BE2C (cell line): Measurements from ENCODE around the gene SSH3.

Experiments used
- DNase-seq: peaks from one replicate; pipeline ENCODE4 v3.0.0-alpha.2; 2020
- H3K27me3 ChIP-seq: fragments of 250-450 bp; sonication (Bioruptor Pico); 2 replicates; pipeline ENCODE4 v1.5.1; 2020; ENCODE audit warnings: mild to moderate bottlenecking
- H3K36me3 ChIP-seq: fragments of 250-450 bp; sonication (Bioruptor Pico); 2 replicates; pipeline ENCODE4 v1.5.1; 2020; ENCODE audit warnings: mild to moderate bottlenecking
- H3K4me1 ChIP-seq: fragments of 250-450 bp; sonication (Bioruptor Pico); 2 replicates; pipeline ENCODE4 v1.5.1; 2020
- H3K4me3 ChIP-seq: 2 replicates; pipeline ENCODE4 v1.5.1; 2011; ENCODE audit warnings: low read depth, low read length
- H3K9me3 ChIP-seq: fragments of 250-450 bp; sonication (Bioruptor Pico); 2 replicates; pipeline ENCODE4 v1.5.1; 2020
- CTCF ChIP-seq: IDR thresholded peaks from 2 replicates; pipeline ENCODE4 v1.5.1; 2012; ENCODE audit warnings: mild to moderate bottlenecking, low read depth, low read length

SSH3 gene

DNA sequence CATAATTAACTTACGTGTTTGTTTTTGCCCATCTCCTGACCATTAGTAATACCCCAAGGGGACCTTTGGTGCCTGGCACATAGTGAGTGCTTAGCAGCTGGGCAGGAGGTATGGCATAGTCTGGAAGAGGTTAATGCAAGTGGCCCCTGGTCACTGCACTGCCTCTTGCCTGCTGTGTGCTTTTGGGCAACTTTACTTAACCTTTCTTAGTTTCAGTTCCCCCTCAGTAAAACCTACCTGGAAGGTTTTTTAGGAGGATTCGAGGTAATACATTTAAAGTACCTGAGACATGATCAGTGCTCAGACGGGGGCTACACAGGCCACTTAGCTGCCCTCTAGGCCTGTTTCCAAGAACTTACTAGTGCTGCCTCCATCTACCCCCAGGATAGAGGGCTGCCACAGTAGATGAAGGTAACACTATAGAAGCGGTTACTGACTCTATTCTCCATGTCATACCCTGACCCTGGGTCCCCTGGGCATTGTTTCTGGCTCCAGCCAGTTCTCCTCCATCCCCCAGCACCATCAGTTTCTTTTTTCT lies 46.7 kb downstream of the SSH3 start:
- H3K4me3 ChIP-seq = no peak overlapping the region
- H3K9me3 ChIP-seq = no peaks in the 10 kb centered on the region
- H3K36me3 ChIP-seq = no peaks in the 10 kb centered on the region
- peaks cover 13% of the 10 kb centered on the region for H3K4me1 ChIP-seq
- no peak for TF ChIP-seq CTCF
- no peaks in the 10 kb centered on the region for H3K27me3 ChIP-seq
- DNase-seq = no peak

- peaks cover 16% of the 10 kb centered on the region for H3K4me1 ChIP-seq
- peak; percentile 97 for TF ChIP-seq CTCF
- H3K36me3 ChIP-seq = no peaks in the 10 kb centered on the region
- H3K9me3 ChIP-seq = no peaks in the 10 kb centered on the region
- DNase-seq = no peak
- no peaks in the 10 kb centered on the region for H3K27me3 ChIP-seq
- H3K4me3 ChIP-seq = no peak overlapping the region
Observed at GRCh38 chr11:67351275-67352005, 48.1 kb downstream of the SSH3 start.

- Histone ChIP-seq H3K9me3 (no peaks in the 10 kb centered on the region), H3K4me1 (peaks cover 16% of the 10 kb centered on the region), H3K27me3 (no peaks in the 10 kb centered on the region), H3K4me3 (peak overlapping the region; percentile 68), H3K36me3 (no peaks in the 10 kb centered on the region)
- no peak for TF ChIP-seq CTCF
- peak; percentile 52 for DNase-seq
Observed at GRCh38 chr11:67352546-67353316, 49.4 kb downstream of the SSH3 start.

DNA sequence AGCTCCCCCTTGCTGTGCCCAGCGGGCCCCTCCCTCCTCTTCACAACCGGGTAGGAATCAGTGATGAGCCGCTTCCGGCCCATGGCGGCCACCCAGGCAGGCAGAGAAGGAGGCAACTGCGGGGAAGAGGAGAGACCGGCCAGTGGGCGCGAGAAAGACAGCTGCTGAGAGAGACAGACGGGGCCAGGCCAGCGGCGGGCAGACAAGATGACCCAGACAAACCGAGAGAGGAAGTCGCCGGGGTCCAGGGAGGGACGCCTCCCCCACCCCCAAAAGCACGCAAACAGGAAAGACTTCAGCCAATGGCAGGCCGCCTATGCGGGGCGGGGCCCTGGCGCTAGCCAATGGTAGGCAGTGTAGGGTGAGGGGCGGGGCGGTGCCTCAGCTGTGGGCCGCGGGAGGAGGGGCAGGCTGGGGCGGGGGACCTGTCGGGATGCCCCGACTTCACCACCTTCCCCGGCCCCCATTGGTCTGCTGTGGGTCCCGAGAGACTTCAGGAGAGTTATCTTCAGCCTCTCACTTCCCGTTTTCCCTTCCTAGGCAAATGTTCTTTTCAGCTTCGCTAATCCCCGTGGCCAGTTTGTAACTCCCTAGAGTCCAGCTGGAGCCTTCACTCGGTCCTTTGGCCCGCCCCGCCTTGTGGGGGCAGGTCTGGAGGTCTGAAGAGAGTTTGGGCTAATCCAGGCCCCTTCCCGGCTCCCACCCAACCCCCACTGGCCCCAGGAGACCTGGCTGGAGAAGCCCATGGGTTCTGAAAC lies 50.2 kb downstream of the SSH3 start, which contains the start of gene POLD4:
POLD4 (minus strand) TSS at position 230 of the 758 bp plus-strand sequence; CDS start at position 83, 147 bp downstream.
- H3K36me3 ChIP-seq = no peaks in the 10 kb centered on the region
- no peak for TF ChIP-seq CTCF
- DNase-seq = peak; percentile 99

DNA sequence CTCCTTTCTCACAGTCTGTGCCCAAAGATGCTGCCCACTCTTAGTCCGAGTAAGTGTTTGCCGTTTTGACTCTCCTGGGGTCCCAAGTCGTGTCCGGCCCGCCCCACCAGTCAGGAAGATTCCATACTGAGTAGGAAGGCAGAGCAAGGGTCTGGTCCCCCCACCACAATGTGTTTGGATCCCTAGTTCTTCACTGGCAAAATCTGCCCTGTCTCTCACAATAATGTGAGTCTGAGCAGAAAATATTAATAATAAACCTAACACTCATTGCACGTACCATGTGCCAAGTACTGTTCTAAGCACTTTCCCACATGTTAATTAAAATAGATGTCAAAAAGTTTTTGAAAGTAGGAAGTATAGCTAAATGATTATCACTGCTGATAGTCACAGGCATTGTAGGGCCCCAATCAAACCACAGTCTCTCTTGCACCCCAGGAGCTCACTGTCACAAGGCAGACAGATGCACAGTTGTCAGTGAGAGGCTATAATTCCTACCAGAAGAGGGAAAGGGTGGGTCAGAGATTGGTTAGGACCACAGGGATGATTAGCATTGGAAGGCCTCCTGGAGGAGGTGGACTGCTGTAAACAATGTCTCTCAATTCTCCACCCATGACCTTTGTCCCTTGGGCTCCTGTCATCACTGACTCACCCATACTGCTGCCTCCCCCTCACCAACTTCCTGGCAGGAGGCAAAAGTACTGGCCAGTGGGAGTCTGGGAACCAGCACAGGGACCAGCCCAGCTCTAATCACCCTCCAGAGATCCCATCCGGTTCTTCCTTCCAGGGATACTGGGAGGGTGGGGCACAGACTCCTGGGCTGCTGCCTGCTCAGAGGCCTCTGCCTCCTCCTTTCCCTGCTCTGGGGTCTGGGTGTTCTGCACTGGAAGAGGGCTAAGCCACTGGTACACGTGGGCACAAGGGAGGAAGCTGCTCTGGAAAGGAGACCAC lies 51.0 kb downstream of the SSH3 start:
- peak; percentile 72 for DNase-seq
- no peaks in the 10 kb centered on the region for H3K9me3 ChIP-seq
- no peak for TF ChIP-seq CTCF
- H3K36me3 ChIP-seq = no peaks in the 10 kb centered on the region
- no peaks in the 10 kb centered on the region for H3K27me3 ChIP-seq
- H3K4me1 ChIP-seq = peaks cover 13% of the 10 kb centered on the region
- peak overlapping the region; percentile 68 for H3K4me3 ChIP-seq

More for the DNA sequence above, 50.2 kb downstream of the SSH3 start, which contains the start of gene POLD4:
- Histone ChIP-seq H3K4me3 (peak within 1 kb of the TSS; percentile 68), H3K9me3 (no peaks in the 10 kb centered on the region), H3K27me3 (no peaks in the 10 kb centered on the region), H3K4me1 (peaks cover 13% of the 10 kb centered on the region)
